Nephron (organoid): ENCODE measurements around the gene FTO.
A peak's percentile ranks its signal among the peaks of the same experiment; 100 is the strongest.

Source experiments
- H3K27ac Mint-ChIP-seq, 3 experiments: 2 replicates each; pipeline ENCODE4 v1.8.0; 2020; ENCODE audit warnings: mixed read lengths in 3 of 3, mild to moderate bottlenecking in 2 of 3, moderate library complexity in 1 of 3
- H3K27me3 Mint-ChIP-seq: 2 replicates; pipeline ENCODE4 v1.8.0; 2021; ENCODE audit warnings: low read depth, mild to moderate bottlenecking, moderate library complexity, mixed read lengths
- H3K36me3 Mint-ChIP-seq: 2 replicates; pipeline ENCODE4 v1.8.0; 2020; ENCODE audit warnings: low read depth, mixed read lengths
- H3K4me1 Mint-ChIP-seq: 2 replicates; pipeline ENCODE4 v1.8.0; 2020; ENCODE audit warnings: mixed read lengths
- H3K4me3 Mint-ChIP-seq, 3 experiments: 2 replicates each; pipeline ENCODE4 v1.8.0; 2020; ENCODE audit warnings: mild to moderate bottlenecking in 3 of 3, mixed read lengths in 3 of 3, moderate library complexity in 2 of 3
- H3K9me3 Mint-ChIP-seq: 2 replicates; pipeline ENCODE4 v1.8.0; 2020; ENCODE audit warnings: mixed read lengths
- TF ChIP-seq, protein P1 (sequence below), 3 experiments: fragments of 200-600 bp; sonication (generic); IDR thresholded peaks; one replicate each; pipeline ENCODE4 v1.5.0; 2021; ENCODE audit warnings: antibody characterized with exemption in 3 of 3; ENCODE audit not compliant: unreplicated experiment in 3 of 3

Gene FTO

DNA sequence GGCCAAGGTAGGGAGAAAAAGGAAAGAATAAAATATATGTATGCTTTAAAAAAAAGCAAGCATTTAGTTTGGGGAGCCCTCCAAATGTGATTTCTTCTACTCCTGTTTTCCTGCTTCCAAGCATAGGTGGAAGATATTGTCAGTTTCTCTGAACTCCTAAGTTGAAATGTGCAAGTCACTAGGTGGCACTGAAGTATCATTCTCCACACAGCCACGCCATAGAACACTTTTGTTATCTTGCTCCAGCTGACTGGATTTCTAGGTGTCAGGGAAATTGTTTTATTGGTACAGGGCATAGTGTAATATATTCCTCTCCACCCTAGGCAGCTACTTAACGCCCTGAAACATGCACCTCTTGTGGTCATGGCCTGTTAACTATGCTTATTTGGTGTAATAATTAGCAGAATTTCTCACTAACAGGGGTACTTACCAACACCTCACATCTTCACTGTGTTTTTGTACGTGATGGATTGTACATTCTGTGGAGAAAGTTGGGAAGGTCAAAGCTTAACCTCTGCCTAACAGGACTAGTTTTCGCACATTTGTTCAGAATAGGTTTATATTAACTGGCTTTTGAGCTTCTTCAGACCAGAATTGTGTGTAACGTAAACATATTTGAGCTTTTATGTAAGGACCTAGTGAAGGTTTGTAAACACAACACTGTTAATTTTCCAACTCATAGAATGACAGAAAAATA lies 69.3 kb downstream of the FTO start:
- Mint-ChIP-seq H3K9me3 (peaks cover 5% of the 10 kb centered on the region), H3K4me3 (no peak overlapping the region), H3K27me3 (no peaks in the 10 kb centered on the region), H3K4me1 (peaks cover 22% of the 10 kb centered on the region), H3K27ac (no peak overlapping the region), H3K36me3 (peaks cover 3% of the 10 kb centered on the region)
- TF ChIP-seq, protein P1, sequence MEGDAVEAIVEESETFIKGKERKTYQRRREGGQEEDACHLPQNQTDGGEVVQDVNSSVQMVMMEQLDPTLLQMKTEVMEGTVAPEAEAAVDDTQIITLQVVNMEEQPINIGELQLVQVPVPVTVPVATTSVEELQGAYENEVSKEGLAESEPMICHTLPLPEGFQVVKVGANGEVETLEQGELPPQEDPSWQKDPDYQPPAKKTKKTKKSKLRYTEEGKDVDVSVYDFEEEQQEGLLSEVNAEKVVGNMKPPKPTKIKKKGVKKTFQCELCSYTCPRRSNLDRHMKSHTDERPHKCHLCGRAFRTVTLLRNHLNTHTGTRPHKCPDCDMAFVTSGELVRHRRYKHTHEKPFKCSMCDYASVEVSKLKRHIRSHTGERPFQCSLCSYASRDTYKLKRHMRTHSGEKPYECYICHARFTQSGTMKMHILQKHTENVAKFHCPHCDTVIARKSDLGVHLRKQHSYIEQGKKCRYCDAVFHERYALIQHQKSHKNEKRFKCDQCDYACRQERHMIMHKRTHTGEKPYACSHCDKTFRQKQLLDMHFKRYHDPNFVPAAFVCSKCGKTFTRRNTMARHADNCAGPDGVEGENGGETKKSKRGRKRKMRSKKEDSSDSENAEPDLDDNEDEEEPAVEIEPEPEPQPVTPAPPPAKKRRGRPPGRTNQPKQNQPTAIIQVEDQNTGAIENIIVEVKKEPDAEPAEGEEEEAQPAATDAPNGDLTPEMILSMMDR (IDR thresholded peaks at IDR 0.05; ENCODE audit: unreplicated experiment in 3 of 3), result peak; percentile 61 to 69 (median 63)

- TF ChIP-seq, protein P1 (IDR thresholded peaks at IDR 0.05; ENCODE audit: unreplicated experiment in 3 of 3), result no peak
- Mint-ChIP-seq H3K4me1 (peaks cover 16% of the 10 kb centered on the region), H3K9me3 (peaks cover 5% of the 10 kb centered on the region)
Observed at GRCh38 chr16:53773881-53774280, 69.9 kb downstream of the FTO start.

GRCh38 chr16:53775106-53775820 lies 71.3 kb downstream of the FTO start:
- Mint-ChIP-seq H3K27me3 (no peaks in the 10 kb centered on the region), H3K9me3 (peaks cover 5% of the 10 kb centered on the region), H3K4me1 (peaks cover 12% of the 10 kb centered on the region), H3K4me3 (no peak overlapping the region), H3K27ac (peak overlapping the region in 1 of 3 experiments; percentile 3), H3K36me3 (peaks cover 3% of the 10 kb centered on the region)
- TF ChIP-seq, protein P1 (IDR thresholded peaks at IDR 0.05; ENCODE audit: unreplicated experiment in 3 of 3), result no peak

More at GRCh38 chr16:53773881-53774280, 69.9 kb downstream of the FTO start:
- Mint-ChIP-seq H3K36me3 (peaks cover 3% of the 10 kb centered on the region), H3K27ac (no peak overlapping the region), H3K27me3 (no peaks in the 10 kb centered on the region), H3K4me3 (no peak overlapping the region)

GRCh38 chr16:53775821-53776431 lies 72.0 kb downstream of the FTO start:
- Mint-ChIP-seq H3K36me3 (peaks cover 3% of the 10 kb centered on the region), H3K4me3 (no peak overlapping the region), H3K9me3 (peaks cover 5% of the 10 kb centered on the region), H3K4me1 (peaks cover 12% of the 10 kb centered on the region), H3K27ac (peak overlapping the region in 1 of 3 experiments; percentile 3), H3K27me3 (no peaks in the 10 kb centered on the region)
- TF ChIP-seq, protein P1 (IDR thresholded peaks at IDR 0.05; ENCODE audit: unreplicated experiment in 3 of 3), result no peak

DNA sequence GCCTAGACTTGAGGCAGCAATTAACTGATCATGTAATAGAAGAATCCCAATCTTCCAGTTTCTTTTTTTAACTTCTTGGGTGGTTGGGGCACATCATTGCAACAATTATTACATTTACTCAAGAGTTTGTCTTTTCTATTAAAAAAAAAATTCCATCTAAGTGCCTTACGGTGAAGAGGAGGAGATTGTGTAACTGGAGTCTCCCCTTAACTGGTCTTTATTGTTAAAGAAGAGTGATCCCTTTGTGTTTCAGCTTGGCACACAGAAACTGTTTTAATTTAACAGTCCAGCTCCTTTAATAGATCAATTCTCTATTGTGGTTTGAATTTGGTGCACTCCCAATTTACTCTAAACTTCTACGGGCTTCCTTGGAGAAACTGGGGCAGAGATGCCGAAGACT lies 75.2 kb downstream of the FTO start:
- H3K36me3 Mint-ChIP-seq, result peaks cover 6% of the 10 kb centered on the region
- no peaks in the 10 kb centered on the region for H3K27me3 Mint-ChIP-seq
- H3K27ac Mint-ChIP-seq, result no peak overlapping the region
- no peak overlapping the region for H3K4me3 Mint-ChIP-seq
- TF ChIP-seq, protein P1 (IDR thresholded peaks at IDR 0.05; ENCODE audit: unreplicated experiment in 3 of 3), result no peak
- peaks cover 15% of the 10 kb centered on the region for H3K4me1 Mint-ChIP-seq
- peaks cover 5% of the 10 kb centered on the region for H3K9me3 Mint-ChIP-seq
